KMS-11 (cell line): ENCODE measurements around the gene CD86.

ENCODE experiments used
- H2AFZ ChIP-seq: fragments of 200-600 bp; sonication (generic); 2 replicates; pipeline ENCODE4 v1.6.1; 2016; ENCODE audit warnings: antibody characterized with exemption, mixed run types, low read depth
- H3K27ac ChIP-seq: fragments of 200-600 bp; sonication (generic); 2 replicates; pipeline ENCODE4 v1.6.1; 2016; ENCODE audit warnings: mild to moderate bottlenecking, mixed run types
- H3K27me3 ChIP-seq: fragments of 200-600 bp; sonication (generic); 2 replicates; pipeline ENCODE4 v1.6.1; 2017; ENCODE audit warnings: mild to moderate bottlenecking, low read depth, mixed run types, moderate library complexity; ENCODE audit not compliant: insufficient read depth
- H3K36me3 ChIP-seq: fragments of 200-600 bp; sonication (generic); 2 replicates; pipeline ENCODE4 v1.6.1; 2017; ENCODE audit warnings: mild to moderate bottlenecking, mixed run types; ENCODE audit not compliant: insufficient read depth
- H3K4me1 ChIP-seq: fragments of 200-600 bp; sonication (generic); 2 replicates; pipeline ENCODE4 v1.6.1; 2016; ENCODE audit warnings: mild to moderate bottlenecking, low read depth, mixed run types; ENCODE audit not compliant: poor library complexity, severe bottlenecking
- H3K4me2 ChIP-seq: fragments of 200-600 bp; sonication (generic); 2 replicates; pipeline ENCODE4 v1.7.0; 2016; ENCODE audit warnings: mild to moderate bottlenecking, mixed run types
- H3K4me3 ChIP-seq: fragments of 200-600 bp; sonication (generic); IDR thresholded peaks from 2 replicates; pipeline ENCODE4 v1.6.1; 2017; ENCODE audit warnings: low read depth, low read length, mixed read lengths; ENCODE audit not compliant: insufficient read depth
- H3K79me2 ChIP-seq: fragments of 200-600 bp; sonication (generic); 2 replicates; pipeline ENCODE4 v1.6.1; 2016; ENCODE audit warnings: low read depth, mixed run types; ENCODE audit not compliant: insufficient read depth
- H3K9ac ChIP-seq: fragments of 200-600 bp; sonication (generic); 2 replicates; pipeline ENCODE4 v1.6.1; 2016; ENCODE audit warnings: mild to moderate bottlenecking, mixed run types
- H4K20me1 ChIP-seq: fragments of 200-600 bp; sonication (generic); 2 replicates; pipeline ENCODE4 v1.6.1; 2016; ENCODE audit warnings: mild to moderate bottlenecking, mixed run types; ENCODE audit not compliant: insufficient read depth
- TF ChIP-seq, protein P1 (sequence below): fragments of 200-600 bp; sonication (generic); conservative IDR thresholded peaks from 2 replicates; pipeline ENCODE4 v1.6.1; 2017; ENCODE audit warnings: low read depth, mild to moderate bottlenecking, antibody characterized with exemption, low read length, moderate library complexity, mixed read lengths

The CD86 gene

DNA sequence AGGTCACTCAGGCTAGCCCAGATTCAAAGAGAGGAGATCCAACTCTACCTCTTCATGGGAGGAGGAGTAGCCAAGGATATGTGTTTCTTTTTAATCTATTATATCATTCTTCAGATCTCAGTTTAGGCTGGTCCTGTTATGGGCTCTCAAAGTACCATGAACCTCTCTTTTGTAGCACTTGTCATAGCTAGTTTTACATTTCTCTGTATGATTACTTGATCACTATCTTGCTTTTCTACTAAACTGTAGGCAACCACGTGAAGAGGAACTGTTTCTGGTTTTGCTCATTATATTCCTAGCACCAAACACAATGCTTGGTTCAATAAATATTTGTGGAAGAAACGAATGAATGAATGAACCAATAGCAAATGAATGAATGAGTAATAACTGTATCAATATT, 29.6 kb downstream of the CD86 start:
- Histone ChIP-seq H3K4me1 (no peaks in the 10 kb centered on the region), H3K36me3 (no peaks in the 10 kb centered on the region), H3K27ac (no peak overlapping the region), H3K79me2 (no peaks in the 10 kb centered on the region), H3K4me2 (no peak overlapping the region), H4K20me1 (no peaks in the 10 kb centered on the region), H3K27me3 (no peaks in the 10 kb centered on the region), H3K9ac (no peak overlapping the region), H3K4me3 (no peak overlapping the region), H2AFZ (no peak overlapping the region)
- TF ChIP-seq, protein P1, sequence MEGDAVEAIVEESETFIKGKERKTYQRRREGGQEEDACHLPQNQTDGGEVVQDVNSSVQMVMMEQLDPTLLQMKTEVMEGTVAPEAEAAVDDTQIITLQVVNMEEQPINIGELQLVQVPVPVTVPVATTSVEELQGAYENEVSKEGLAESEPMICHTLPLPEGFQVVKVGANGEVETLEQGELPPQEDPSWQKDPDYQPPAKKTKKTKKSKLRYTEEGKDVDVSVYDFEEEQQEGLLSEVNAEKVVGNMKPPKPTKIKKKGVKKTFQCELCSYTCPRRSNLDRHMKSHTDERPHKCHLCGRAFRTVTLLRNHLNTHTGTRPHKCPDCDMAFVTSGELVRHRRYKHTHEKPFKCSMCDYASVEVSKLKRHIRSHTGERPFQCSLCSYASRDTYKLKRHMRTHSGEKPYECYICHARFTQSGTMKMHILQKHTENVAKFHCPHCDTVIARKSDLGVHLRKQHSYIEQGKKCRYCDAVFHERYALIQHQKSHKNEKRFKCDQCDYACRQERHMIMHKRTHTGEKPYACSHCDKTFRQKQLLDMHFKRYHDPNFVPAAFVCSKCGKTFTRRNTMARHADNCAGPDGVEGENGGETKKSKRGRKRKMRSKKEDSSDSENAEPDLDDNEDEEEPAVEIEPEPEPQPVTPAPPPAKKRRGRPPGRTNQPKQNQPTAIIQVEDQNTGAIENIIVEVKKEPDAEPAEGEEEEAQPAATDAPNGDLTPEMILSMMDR, result no peak

DNA sequence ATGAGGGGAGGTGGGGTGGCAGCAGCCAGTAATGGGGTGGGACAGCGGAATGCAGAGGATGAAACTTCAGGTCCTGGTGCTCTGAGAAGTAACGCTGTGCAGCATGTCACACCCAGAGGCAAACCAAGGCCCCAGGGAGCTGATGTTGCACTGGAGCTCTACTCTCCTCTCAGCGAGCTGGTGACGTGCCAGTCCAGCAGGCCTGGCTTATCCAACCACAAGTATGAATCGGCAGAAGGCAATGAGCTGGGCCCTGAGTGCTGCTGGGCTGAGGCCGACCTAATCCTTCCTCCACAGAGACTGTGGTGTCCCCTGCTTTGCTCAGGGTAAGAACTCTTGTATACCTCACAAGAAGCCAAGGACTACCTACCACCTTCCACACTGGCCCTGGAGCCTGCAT, 30.5 kb downstream of the CD86 start:
- no peak overlapping the region for H3K9ac ChIP-seq
- no peaks in the 10 kb centered on the region for H3K4me1 ChIP-seq
- H3K4me2 ChIP-seq, result no peak overlapping the region
- no peaks in the 10 kb centered on the region for H3K79me2 ChIP-seq
- no peak overlapping the region for H2AFZ ChIP-seq
- H3K36me3 ChIP-seq, result no peaks in the 10 kb centered on the region
- TF ChIP-seq, protein P1, result no peak
- H3K27me3 ChIP-seq, result no peaks in the 10 kb centered on the region
- H3K27ac ChIP-seq, result no peak overlapping the region
- H4K20me1 ChIP-seq, result no peaks in the 10 kb centered on the region
- no peak overlapping the region for H3K4me3 ChIP-seq

DNA sequence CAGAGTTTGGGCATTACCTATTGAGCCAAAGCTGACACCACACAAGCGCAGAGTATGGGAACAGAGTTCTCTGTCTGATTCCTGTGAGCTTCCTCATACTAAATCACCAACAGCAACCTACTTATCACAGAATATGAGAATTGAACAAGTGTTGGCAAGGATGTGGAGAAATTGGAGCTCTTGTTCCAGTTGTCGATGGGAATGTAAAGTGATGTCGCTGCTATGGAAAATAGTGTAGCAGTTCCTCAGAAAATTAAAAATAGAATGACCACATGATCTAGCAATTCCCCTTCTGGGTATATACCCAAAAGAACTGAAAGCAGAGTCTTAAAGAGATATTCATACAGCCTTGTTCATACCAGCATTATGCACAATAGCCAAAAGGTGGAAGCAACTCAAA, 33.4 kb downstream of the CD86 start:
- Histone ChIP-seq H3K4me3 (no peak overlapping the region), H3K4me2 (no peak overlapping the region), H3K36me3 (no peaks in the 10 kb centered on the region), H4K20me1 (no peaks in the 10 kb centered on the region), H3K9ac (no peak overlapping the region), H3K4me1 (no peaks in the 10 kb centered on the region), H3K27me3 (no peaks in the 10 kb centered on the region), H2AFZ (no peak overlapping the region), H3K27ac (no peak overlapping the region), H3K79me2 (no peaks in the 10 kb centered on the region)
- TF ChIP-seq, protein P1, result no peak

DNA sequence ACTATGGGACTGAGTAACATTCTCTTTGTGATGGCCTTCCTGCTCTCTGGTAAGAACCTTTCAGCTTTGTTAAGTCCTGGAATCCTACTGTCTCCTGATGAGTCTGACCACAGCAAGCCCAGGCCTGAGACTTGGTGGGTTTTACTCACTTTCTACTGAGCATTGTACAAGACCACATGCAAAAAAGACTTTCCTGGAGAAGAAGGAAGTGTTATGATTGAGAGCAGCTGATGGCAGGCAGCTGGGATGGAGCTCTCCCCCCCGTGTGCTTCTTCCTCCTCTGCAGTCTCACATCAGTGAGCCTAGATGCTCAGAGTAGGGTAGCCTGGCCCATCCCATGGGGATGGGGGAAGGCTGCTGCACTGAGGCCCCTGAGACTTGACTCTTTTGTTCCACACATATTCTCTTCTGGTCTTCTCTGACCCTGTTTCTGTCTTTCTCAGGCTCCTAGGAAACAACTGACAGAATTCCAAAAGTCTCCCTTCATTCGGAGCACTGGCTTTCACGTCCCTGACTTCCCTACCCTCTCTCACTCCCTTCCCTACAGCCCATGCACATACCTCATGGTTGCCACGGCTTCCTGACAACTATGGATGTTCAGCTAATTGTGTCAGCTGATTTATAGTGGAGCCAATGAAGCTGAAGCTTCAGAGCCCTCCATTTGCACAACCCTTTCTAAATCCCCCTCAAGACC, 36.6 kb downstream of the CD86 start:
- Histone ChIP-seq H2AFZ (no peak overlapping the region; the same call in 1 of the 2 replicates), H3K27ac (no peak overlapping the region), H3K4me2 (no peak overlapping the region)

More for the DNA sequence above, 36.6 kb downstream of the CD86 start:
- H3K36me3 ChIP-seq, result no peaks in the 10 kb centered on the region
- no peak overlapping the region for H3K4me3 ChIP-seq
- H4K20me1 ChIP-seq, result no peaks in the 10 kb centered on the region
- H3K79me2 ChIP-seq, result no peaks in the 10 kb centered on the region
- H3K27me3 ChIP-seq, result no peaks in the 10 kb centered on the region
- H3K9ac ChIP-seq, result no peak overlapping the region
- TF ChIP-seq, protein P1, result no peak
- peaks cover 10% of the 10 kb centered on the region for H3K4me1 ChIP-seq
